DOHH2 (cell line): ENCODE results near the gene NMUR1.

Experiments used
- EZH2phosphoT487 ChIP-seq: fragments of 200-600 bp; sonication (generic); IDR thresholded peaks from 2 replicates; pipeline ENCODE4 v1.6.1; 2017; ENCODE audit warnings: borderline replicate concordance, mild to moderate bottlenecking, antibody characterized with exemption, low read length, moderate library complexity, mixed read lengths
- TF ChIP-seq, protein P1 (sequence below): fragments of 200-600 bp; sonication (generic); IDR thresholded peaks from one replicate; pipeline ENCODE4 v1.5.1; 2014; ENCODE audit warnings: antibody characterized with exemption, mild to moderate bottlenecking, low read depth, low read length; ENCODE audit not compliant: poor library complexity, severe bottlenecking

GRCh38 chr2:231573096-231573495 is 42.9 kb upstream of the NMUR1 start:
- TF ChIP-seq, protein P1, sequence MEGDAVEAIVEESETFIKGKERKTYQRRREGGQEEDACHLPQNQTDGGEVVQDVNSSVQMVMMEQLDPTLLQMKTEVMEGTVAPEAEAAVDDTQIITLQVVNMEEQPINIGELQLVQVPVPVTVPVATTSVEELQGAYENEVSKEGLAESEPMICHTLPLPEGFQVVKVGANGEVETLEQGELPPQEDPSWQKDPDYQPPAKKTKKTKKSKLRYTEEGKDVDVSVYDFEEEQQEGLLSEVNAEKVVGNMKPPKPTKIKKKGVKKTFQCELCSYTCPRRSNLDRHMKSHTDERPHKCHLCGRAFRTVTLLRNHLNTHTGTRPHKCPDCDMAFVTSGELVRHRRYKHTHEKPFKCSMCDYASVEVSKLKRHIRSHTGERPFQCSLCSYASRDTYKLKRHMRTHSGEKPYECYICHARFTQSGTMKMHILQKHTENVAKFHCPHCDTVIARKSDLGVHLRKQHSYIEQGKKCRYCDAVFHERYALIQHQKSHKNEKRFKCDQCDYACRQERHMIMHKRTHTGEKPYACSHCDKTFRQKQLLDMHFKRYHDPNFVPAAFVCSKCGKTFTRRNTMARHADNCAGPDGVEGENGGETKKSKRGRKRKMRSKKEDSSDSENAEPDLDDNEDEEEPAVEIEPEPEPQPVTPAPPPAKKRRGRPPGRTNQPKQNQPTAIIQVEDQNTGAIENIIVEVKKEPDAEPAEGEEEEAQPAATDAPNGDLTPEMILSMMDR = no peak
- no peak for TF ChIP-seq EZH2phosphoT487
